ENCODE results near the gene IRF2BPL.

IRF2BPL gene

DNA sequence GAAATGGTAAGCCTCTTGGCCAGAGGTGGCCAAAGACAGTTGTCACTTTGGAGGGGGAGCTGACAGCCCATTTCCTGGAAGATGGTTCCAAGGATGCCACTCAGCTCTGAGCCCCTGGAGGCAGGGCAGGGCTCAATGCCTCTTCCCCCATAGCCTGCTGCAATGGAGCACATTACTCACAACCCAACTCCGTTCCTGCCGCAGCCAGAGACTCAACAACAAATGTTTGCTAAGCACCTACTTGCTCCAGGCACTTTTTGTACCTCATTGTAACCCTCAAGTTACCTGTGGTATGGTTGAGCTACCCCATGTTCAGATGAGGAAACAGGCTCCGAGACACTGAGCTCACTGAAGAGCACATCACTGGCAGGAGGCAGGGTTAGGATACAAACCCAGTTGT, 19.5 kb downstream of the IRF2BPL start:
- no peak for DNase-seq

DNA sequence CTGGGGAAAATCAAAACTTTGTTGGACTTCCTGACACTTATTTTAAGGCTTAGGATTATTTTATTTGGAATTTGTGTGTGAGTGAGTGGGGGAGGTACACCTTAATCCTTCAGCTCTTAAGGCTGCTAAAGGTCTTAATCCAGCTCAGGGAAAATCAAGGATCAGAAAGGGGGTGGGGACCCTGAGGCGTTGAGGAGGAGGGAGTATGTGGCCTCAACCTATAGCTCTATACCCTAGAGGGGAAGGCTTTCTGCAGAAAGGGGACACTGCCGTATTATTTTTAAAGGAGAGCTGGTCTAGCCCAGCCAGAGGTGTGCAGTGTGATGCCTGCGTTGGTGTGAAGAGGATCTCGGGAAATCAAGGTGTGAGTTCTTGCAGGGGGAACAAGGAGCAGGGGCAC, 20.0 kb downstream of the IRF2BPL start:
- no peak for DNase-seq

DNA sequence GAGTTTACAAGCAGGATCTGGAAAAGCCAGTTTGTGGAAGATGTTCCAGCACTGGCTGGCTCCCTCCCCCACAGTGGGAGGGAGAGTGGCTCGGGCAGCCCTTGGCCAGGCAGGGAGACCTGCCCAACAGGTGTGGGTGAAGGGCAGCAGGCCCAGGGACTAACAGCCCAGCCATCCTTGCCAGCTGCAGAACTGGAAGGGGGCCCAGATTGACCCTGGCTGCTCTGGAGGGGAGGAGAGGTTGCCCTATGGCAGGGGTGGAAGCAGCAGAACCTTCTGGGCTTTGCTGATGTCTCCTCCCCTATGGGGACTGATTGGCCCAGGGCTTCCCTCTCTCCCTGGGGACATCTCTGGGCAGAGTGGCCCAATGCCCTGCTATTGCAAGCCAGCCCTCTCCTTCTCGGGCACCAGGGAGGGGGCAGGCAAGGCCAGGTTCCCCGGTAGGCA, 20.5 kb downstream of the IRF2BPL start:
- no peak for DNase-seq

DNA sequence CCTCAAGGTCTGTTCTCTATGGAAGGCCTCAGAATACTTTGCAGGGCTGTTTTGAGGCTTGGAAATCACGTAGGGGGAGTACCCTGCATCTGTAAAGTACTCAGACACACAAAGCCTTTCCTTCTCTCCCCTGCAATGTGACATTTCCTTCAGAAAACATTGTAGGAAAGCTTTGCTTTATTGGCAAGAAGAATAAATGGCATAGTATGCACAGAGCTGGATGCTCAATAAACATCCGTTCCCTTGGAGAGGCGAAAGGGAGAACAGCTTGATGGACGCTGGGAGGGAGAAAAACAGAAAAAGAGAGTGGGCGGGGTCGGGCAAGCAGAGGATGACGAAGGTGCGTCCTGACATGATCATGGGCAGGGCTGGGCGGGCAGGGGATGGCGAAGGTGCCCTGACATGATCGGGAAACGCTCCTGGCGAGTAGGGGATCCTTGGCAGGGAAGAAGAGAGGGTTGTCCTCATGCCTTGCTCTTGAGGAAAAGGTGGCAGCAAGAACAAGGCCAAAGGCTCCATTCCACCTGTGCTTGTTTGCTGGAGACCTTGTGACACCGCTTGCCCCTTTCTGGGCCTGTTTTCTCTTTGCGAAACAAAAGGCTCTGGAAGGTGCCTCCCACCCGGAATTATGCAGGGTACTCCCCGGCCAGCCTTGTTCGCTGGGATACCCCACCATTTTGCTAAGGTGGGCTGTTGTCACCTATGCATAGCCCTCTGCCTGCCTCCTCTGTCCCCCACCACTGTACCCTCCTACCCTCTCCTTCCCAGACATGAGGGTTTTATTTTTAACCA, 21.1 kb downstream of the IRF2BPL start:
- DNase-seq = no peak

DNA sequence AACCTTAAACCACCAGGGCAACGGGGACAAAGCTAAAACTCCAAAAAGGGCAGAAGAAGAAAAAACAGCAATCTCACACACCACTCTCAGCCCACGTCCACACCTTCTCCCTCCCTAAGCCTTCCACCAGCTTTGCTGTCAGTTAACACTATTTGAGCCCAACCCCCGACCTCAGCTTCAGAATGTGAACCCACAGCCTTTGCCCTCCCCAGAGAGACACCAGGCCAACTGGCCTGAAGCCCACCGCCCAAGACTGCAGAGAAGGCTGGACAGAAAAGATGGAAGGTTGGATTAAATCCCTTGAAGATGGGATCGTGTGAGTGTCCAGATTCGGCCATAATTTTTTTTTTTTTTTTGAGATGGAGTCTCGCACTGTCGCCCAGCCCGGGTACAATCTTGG, 22.4 kb downstream of the IRF2BPL start:
- DNase-seq = no peak

DNA sequence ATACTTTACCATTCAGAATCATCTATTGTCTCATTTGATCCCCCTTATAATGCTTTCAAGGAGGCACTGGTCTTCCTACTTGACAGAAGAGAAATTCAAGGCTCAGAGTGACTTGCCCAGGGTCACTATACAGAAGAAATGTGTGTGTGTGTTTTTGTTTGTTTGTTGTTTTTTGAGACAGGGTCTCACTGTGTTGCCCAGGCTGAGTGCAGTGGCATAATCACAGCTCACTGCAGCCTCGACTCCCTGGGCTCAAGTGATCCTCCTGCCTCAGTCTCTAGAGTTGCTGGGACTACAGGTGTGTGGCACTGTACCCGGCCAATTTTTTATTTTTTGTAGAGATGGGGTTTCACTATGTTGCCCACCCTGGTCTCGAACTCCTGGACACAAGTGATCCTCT, 22.9 kb downstream of the IRF2BPL start:
- no peak for DNase-seq

DNA sequence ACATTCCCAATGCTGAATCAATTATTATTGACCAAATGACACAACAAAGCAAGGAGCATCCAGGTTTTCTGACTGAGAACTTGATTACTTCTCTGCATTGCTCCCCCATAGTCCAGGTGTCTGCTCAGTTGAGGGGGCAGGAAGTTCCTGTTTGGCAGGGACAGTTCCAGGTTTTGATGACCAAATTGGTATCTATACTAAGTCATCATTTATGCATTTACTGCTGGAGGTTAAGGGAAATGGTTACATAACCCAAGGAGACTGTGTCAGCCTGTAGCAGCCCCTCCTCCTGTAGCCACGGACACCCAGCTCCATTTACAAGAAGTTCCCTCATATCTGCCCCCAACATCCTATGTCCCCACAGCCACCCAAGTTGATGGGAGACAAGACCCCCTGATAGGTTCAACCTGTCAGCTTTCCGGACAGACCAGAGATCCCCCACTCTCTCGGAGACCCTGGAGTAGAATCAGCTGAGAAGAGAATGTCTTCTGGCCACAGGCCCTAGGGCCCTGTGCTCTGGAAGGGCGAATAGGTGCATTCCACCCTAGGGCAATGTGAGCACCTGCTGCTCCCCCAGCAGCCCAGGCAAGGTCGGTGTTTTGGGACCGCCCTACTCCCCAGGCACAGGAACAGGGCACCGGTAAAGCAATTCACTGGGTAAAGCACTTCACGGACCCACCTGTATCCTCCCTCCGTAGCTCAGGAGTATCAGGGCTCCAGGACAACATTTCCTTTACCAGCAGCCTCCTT, 23.6 kb downstream of the IRF2BPL start:
- DNase-seq = no peak

DNA sequence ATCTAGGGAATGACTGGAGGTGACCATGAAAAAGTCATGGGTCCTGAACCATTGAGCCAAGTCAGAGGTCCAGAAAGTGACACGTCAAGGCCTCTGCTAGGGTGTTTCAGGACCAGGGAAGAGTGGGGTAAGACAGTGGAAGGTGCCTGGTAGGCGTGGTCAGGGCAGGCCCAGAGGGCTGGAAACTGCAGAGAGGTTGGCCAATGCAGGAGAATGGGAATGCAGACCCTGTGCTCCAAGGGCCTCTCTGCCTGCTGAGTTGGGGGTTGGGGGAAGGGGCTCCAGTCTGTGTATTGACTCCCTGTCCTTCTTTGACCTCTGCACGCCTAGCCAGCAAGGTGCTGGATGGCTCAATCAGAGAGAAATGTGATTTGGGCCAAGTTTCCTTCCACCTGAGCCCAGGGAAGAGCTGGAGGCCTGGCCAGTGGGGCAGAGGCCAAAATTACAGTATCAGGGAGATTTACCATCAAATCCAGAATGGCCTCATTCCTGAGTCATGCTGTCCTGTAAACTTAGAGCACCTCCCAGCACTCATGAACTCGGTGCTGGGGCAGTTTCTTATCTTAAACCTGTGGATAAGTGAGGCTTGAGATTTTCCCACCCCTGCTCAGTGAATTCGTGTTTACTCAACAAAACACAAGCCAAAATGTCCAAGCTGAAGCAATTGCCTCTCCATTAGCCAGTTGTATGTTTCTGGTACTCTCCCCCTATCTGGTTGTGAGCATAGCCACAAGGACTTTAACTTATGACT, 24.4 kb downstream of the IRF2BPL start:
- DNase-seq = no peak

DNA sequence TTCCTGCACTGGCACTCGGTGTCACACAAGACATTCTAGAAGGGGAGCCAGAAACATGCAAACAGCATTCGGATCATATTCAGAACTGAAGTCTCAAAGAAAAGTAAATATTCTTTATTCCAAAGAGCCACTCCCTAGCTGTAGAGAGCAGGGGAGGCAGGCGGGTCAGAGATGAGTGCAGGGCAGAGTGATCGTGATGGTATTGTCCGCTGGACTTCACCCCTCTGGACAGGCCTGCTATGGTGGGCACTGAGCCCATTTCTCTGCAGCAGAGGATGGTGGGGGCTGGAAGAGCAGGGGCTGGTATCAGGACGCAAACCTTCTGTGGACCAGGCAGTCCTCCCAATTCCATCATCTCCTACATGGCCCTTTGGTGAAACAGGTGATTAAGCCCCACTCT, 25.6 kb downstream of the IRF2BPL start:
- DNase-seq = no peak

DNA sequence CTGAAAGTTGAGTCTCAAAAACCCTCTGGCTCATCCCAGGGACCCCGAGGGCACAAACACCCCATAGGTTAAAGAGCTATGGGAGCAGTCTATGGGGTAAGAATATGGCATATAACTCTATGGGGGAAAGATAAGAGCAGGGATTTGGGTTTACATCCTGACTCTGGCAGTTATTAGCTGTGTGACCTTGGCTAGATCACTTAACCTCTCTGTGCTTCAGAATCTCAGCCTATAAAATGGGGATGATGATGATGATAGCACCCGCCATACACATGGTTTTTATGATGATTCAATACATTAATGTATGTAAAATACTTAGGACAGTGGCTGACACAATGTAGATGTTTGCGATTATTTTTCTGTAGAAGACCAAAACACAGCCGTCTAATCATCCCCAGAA, 26.2 kb downstream of the IRF2BPL start:
- no peak for DNase-seq

DNA sequence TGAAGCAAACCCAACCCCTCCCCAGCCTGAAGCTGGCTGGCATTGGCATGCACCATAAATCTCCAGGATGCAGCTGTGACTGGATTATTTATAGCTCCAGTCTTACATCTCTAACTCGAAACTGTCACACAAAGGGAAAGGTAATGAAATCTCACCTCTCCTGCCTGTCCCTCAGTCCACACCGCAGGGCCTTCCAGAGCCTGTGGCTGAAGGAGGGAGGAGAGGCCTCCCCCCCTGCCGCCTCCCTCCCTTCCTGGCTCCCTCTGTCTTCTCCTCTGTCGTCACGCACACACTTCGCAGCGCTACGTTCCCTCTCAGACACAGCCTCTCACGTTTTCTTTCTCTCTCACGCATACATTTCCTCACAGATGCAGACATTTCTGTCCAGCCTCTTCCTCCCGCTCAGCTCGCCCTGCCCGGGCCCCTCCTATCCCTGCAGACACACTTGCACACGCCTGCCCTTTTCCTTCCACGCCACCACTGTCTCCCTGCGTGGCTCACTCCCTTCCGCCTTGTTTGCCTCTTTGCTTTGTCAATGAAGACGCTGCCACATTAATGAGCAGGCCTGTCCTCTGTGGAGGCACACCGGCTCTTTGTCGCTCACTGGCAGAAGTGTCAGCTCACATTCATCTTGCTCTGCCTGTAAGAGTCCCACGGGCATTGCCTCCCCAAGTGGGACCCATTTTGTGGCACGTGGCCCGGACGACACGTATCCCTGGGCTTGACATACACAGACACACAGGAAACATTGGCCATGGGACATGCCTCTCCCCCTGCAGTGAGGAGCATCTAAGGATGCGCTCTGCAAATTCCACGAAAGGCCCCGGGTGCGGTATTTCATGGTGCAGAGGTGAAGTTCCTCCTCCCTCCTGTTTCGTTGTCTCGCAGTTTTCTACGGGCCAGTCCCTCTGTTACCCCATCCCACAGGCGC, 27.9 kb downstream of the IRF2BPL start:
- DNase-seq = no peak

DNA sequence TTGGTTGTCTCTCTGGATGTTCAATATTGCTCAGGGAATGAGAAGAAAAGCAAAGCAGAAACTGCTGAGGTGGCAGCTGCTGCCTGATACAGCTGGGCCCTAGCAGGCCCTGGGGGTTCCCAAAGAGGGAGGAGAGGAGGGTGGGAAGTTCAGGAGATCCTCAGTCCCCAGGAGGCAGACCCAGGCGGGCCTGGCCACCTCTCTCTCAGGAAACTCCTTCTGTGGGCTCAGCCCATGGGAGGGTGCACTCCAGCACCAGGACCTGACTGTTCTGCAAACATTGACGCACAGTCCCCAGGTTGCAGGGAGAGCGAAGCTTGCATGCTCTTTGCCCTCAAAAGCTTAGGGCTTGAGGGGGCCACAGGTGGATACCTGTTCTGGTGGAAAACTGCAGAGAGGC, 29.6 kb downstream of the IRF2BPL start:
- DNase-seq = no peak

DNA sequence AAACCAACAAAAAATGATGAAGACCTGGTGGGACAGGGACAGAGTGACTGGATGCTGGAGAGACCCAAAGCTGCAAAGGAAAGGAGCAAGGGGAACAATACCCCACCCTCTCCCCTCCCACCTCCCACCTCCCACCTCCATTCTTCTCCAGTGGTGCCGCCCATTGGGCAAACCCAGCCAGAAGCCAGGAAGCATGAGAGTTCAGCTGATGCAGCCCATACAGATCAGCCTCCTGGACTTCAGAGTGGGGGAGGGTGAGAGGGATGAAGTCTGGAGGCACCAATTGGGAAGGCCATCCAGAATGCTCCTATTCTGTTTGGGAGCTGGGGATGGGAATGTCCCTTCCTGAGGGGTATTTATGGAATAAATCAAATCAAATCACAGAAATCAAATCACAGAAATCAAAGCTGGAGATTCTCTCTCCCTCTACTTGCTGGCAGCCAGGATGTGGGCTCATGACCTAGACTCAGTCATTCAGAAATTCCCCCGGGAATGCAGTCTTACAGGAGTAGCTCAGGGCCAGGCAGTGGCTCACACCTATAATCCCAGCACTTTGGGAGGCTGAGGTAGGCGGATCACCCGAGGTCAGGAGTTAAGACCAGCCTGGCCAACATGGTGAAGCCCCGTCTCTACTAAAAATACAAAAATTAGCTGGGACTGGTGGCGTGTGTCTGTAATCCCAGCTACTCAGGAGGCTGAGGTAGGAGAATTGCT, 31.1 kb downstream of the IRF2BPL start:
- DNase-seq = no peak

DNA sequence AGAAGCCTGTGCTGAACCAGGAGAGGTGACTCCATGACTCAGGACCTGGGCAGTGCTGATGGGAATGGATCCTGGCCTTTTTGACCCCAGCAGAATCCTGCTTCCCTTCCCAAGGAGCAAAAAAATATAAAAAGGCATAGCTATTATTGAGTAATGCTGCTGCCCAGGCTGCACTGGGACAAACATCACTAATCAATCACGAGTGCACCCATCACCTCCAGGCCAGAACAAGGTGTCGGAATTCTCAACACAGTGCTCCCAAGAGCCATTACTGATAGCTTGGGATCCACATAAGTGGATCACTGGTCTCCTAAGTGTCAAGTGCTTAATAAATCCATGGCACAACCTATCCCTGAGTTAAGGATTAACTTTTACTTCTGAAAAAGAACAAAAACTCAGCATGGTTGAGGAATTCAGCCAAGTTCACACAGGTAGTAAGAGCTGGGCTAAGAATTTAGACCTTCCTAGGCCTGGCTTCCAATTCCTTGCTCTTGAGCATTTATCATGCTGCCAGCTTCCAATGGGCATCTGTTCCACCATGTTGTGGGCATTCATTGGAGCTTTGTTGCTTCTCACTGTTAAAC, 31.9 kb downstream of the IRF2BPL start:
- DNase-seq = no peak

DNA sequence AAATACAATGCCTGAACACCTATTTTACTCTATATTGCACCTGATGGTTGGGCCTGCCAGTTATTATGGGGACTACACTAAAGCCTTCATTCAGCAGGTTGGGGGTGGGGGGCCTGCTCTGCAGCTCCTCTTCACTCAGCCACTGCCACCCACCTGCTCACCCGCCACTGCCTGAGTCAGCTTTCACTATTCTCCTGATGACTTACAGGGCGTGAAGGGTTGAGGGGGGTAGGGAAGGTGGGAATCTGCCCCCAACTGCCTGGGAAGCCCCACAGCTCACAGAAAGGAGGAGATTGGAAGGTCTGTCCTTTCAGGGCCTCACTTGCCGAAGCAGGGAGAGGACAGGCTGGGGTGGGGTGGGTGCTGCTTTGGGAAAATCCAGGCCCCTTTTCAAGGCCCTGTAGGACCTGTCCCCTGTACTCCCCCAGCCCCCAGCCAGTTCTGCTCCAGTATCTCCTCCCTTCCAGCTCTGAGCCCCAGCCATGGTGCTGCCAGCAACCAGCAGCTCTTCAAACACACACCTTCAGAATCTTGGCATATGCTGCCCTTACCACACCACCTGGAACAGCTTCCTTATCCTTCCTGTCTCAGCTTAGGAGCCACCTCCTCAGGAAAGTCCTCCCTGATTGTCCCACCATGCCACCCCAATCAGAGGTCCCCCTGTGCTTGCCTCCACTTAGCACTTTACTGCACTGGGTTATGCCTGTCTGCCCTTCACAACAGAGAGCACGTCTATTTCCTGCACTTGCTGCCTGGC, 33.1 kb downstream of the IRF2BPL start:
- DNase-seq = no peak

DNA sequence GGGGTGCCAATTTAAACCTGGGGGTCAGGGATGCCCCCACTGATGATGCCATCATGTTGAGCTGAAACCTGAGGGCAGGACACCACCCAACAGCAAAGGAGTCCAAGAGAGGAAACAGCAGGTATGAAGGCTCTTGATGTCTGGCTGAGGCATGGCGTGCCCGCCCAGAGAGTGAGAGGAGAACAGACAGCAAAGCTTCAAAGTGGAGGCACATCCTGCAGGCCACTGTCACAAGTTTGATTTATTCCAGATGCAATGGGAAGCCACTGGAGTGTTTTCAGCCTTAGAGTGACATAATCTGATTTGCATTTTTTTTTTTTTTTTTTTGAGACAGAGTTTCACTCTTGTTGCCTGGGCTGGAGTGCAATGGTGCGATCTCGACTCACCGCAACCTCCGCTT, 34.8 kb downstream of the IRF2BPL start:
- no peak for DNase-seq

DNA sequence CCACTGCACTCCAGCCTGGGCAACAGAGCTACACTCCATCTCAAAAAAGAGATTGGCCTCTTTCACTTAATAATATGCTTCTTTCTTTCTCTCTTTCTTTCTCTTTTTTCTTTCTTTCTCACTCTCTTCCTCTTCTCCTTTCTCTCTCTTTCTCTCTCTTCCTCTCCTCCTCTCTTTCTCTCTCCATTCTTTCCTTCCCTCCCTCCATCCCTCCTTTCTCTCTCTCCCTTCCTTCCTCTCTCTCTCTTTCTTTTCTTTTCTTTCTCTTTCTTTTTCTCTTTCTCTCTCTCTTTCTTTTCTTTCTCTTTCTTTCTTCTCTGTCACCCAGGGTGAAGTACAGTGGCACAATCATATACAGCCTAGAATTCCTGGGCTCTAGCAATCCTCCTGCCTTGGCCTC, 38.4 kb downstream of the IRF2BPL start:
- no peak for DNase-seq

DNA sequence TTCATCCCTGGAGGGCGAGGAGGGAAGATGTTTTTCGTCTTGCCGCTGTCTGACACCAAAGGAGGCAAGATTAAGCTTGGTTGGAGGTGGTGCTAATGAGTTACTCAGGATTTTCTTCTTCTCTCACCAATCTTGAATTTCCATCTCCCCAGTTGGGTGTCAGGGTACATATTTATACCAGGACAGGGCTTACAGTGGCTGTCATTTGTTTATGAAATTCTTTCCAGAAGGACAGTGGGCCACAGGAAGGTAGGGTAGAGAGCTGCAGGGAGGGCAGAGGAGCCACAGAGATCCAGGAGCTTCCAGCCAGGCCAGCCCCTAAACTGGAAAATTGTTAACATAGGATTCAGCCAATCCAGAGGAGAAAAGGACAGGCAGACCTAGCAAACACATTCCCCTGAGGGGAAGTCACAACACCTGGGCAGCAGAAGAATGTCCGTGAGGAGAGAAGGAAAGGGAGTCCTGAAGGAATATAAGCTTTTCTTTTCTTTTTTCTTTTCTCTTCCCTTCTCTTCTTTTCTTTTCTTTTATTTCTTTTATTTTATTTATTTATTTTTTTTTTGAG, 40.5 kb downstream of the IRF2BPL start:
- no peak for DNase-seq

DNA sequence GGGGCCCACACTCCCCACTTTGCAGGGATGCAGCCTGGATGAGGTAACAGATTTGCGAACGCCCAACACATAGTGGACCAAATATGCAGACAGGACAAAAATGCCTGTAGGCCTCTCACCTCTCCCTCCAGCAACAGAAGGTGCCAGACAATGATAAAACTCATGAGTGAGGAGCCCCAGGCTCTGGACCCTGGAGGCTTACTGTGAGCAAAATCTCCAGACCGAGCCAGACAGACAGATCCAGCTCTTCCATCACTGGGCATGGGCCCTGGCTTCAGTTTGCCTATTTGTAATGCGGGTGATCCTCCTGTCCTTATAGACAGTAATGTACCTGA, 42.3 kb downstream of the IRF2BPL start:
- no peak for DNase-seq

DNA sequence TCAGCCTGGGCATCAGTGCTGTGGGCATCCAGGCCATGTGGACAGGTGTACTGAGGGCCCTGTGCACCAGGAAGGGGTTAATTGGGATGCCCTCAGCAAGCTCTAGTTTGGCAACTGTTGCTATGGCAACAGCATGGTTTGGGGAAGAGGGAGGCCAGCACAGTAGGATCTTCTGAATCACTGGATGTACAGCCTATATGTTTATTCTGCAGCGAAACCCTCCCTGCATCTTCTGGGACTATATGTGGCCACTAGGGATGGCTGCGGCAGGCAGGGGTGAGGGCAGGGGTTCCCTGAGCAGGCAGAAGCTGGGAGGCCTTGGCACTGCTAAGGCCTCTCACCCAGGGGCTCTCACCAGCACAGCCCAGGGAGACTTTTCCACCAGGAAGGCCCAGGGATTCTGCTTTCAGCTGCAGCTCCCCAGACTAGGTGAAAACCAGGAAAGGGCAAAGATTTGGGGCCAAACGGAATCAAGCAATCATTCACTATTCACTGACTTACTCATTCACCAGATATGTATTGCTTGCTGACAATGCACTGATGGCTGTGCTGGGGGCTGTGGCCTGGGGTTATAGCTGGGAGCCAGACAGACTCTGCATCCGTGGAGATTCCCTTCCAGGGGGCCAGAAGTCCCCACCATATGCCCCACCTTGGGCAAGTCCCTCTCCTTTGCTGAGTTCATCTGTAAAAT, 42.8 kb downstream of the IRF2BPL start:
- DNase-seq = no peak
